GM23248 (cell line): ENCODE results near the gene CELA2A. TPM values are rescaled to one million over a fixed set of nuclear protein-coding genes. Genes with fewer than 3 reads are reported as not detected.

Experiments
- DNase-seq: peaks from one replicate; pipeline ENCODE4 v3.0.0-alpha.2; 2015
- H2AFZ ChIP-seq: fragments of 200-600 bp; sonication (generic); 2 replicates; pipeline ENCODE4 v1.6.1; 2016; ENCODE audit warnings: antibody characterized with exemption
- H3F3A ChIP-seq: fragments of 200-600 bp; sonication (generic); 2 replicates; pipeline ENCODE4 v1.6.1; 2016; ENCODE audit warnings: mild to moderate bottlenecking, antibody characterized with exemption, mixed run types; ENCODE audit not compliant: insufficient read depth
- H3K27ac ChIP-seq: fragments of 200-600 bp; sonication (generic); 2 replicates; pipeline ENCODE4 v1.5.1; 2016; ENCODE audit warnings: mild to moderate bottlenecking
- H3K27me3 ChIP-seq: fragments of 200-600 bp; sonication (generic); replicated peaks from 2 replicates; pipeline ENCODE4 v1.6.1; 2016; ENCODE audit warnings: mild to moderate bottlenecking; ENCODE audit not compliant: insufficient read depth
- H3K36me3 ChIP-seq: fragments of 200-600 bp; sonication (generic); 2 replicates; pipeline ENCODE4 v1.6.1; 2016; ENCODE audit warnings: low read depth, mild to moderate bottlenecking
- H3K4me1 ChIP-seq: fragments of 200-600 bp; sonication (generic); 2 replicates; pipeline ENCODE4 v1.6.1; 2016; ENCODE audit warnings: mild to moderate bottlenecking; ENCODE audit not compliant: insufficient read depth
- H3K4me2 ChIP-seq: fragments of 200-600 bp; sonication (generic); one replicate; pipeline ENCODE4 v1.6.1; 2016; ENCODE audit warnings: mild to moderate bottlenecking; ENCODE audit not compliant: unreplicated experiment
- H3K4me3 ChIP-seq: fragments of 200-600 bp; sonication (generic); 2 replicates; pipeline ENCODE4 v1.5.1; 2016; ENCODE audit warnings: mild to moderate bottlenecking
- H3K79me2 ChIP-seq: fragments of 200-600 bp; sonication (generic); 2 replicates; pipeline ENCODE4 v1.6.1; 2016; ENCODE audit warnings: mild to moderate bottlenecking; ENCODE audit not compliant: insufficient read depth
- H3K9ac ChIP-seq: fragments of 200-600 bp; sonication (generic); 2 replicates; pipeline ENCODE4 v1.6.1; 2016; ENCODE audit warnings: mild to moderate bottlenecking
- H3K9me2 ChIP-seq: fragments of 200-600 bp; sonication (generic); 2 replicates; pipeline ENCODE4 v1.6.1; 2016; ENCODE audit warnings: mixed run types, mild to moderate bottlenecking, moderate library complexity; ENCODE audit not compliant: insufficient read depth
- H3K9me3 ChIP-seq: fragments of 200-600 bp; sonication (generic); one replicate; pipeline ENCODE4 v1.6.1; 2017; ENCODE audit warnings: low read depth
- H4K20me1 ChIP-seq: fragments of 200-600 bp; sonication (generic); 2 replicates; pipeline ENCODE4 v1.6.0; 2016; ENCODE audit not compliant: insufficient read depth
- EZH2 ChIP-seq: fragments of 200-600 bp; sonication (generic); IDR thresholded peaks from 2 replicates; pipeline ENCODE4 v1.6.1; 2018; ENCODE audit warnings: antibody characterized with exemption, mild to moderate bottlenecking; ENCODE audit not compliant: insufficient read depth, poor library complexity, severe bottlenecking
- EZH2phosphoT487 ChIP-seq: fragments of 200-600 bp; sonication (generic); IDR thresholded peaks from 2 replicates; pipeline ENCODE4 v1.6.1; 2018; ENCODE audit warnings: antibody characterized with exemption, moderate library complexity, mild to moderate bottlenecking, low read depth; ENCODE audit not compliant: insufficient read depth
- WGBS, 2 experiments: methylation state at CpG; one replicate each; pipeline ENCODE4 v1.1.6; 2015 to 2017; ENCODE audit warnings: low lambda C conversion rate in 2 of 2, low coverage in 1 of 2; ENCODE audit errors: missing lambda C conversion rate in 2 of 2; 5-methylcytosine and 5-hydroxymethylcytosine counted together
- in situ Hi-C: fragments of 300-500 bp; cut with MboI; formaldehyde crosslinking; loops from 2 replicates; pipeline ENCODE4 v1.15.0; 2020
- polyA plus RNA-seq: library from polyadenylated mRNA; unstranded; fragments of >200 nt; fragmentation: Nextera tagmentation; extraction: Ambion mirVana; gene quantifications from 2 replicates; pipeline ENCODE4 v1.2.1, GENCODE V29; 2016
- total RNA-seq: library from RNA; depleted of rRNA; stranded (reverse); fragments of >200 nt; shearing (Covaris generic); gene quantifications from 2 replicates; pipeline ENCODE4 v1.2.3, GENCODE V29; 2014

Gene CELA2A
- total and polyA plus RNA-seq, 2 experiments from 2014 or later, result not detected

DNA sequence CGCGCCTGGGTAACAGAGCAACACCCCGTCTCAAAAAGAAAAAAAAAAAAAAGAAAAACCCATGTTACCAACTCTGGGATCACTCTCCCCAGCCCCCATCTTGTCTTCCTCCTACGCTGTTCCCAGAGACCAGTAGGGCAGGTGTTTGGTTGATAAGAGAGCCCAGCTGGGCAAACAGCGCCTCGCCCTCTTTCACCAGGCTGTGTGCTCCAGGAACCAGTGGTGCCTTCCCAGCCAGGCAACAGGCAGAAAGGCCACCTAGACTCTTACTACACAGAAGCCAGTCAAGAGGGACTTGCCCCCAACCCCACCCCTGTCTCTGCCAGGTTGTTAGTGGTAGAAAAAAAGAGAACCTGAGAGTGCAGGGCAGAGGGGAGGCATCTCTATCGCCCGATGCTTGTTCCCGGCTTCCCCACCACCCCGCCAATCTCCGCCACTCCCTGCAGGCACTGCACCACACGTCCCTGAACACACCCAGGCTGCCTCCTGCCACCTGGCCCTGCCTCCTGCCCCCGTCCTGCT is 32.3 kb upstream of the CELA2A start:
- no peaks in the 10 kb centered on the region for H4K20me1 ChIP-seq
- peaks cover 53% of the 10 kb centered on the region for H3K79me2 ChIP-seq
- H3K36me3 ChIP-seq, result no peaks in the 10 kb centered on the region
- H3K9me2 ChIP-seq, result no peaks in the 10 kb centered on the region
- no peaks in the 10 kb centered on the region for H3K9me3 ChIP-seq
- in situ Hi-C loops, result no loop called here
- H3K4me1 ChIP-seq, result no peaks in the 10 kb centered on the region
- TF ChIP-seq EZH2phosphoT487, result no peak
- no peak for TF ChIP-seq EZH2
- no peak overlapping the region for H3K27ac ChIP-seq
- 94 to 97% methylated on average over 13 of the region's 13 CpGs for WGBS, 2 experiments
- H3K9ac ChIP-seq, result no peak overlapping the region
- H3K4me2 ChIP-seq, result no peak overlapping the region
- no peak overlapping the region for H2AFZ ChIP-seq
- H3K4me3 ChIP-seq, result no peak overlapping the region
- no peak for DNase-seq
- no peaks in the 10 kb centered on the region for H3F3A ChIP-seq
- no peaks in the 10 kb centered on the region for H3K27me3 ChIP-seq

DNA sequence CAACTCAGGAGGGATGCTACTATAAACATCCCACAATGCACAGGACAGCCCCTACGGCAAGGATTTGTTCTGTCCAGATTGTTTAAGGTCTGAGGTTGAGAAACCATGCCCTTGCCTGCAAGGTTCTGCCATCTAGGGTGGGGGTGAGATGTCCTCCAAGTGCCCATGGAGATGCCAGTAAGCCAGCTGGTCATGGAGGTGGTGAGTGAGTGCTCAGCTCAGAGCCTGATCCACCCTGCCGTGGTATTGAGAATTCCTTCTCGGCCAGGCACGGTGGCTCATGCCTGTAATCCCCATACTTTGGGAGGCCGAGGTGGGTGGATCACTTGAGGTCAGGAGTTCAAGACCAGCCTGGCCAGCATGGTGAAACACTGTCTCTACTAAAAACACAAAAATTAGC is 31.6 kb upstream of the CELA2A start:
- in situ Hi-C loops, result loop anchor here (25.0 kb wide), 1 partner anchor 288 kb away; no protein-coding TSS in a partner anchor
- TF ChIP-seq EZH2phosphoT487 (no peak), EZH2 (no peak)
- WGBS, 2 experiments, result 91 to 92% methylated on average over 5 of the region's 5 CpGs
- no peak overlapping the region for H3K4me2 ChIP-seq
- no peak overlapping the region for H3K9ac ChIP-seq
- DNase-seq, result no peak
- no peaks in the 10 kb centered on the region for H3K36me3 ChIP-seq
- no peak overlapping the region for H2AFZ ChIP-seq
- no peaks in the 10 kb centered on the region for H3K27me3 ChIP-seq
- H3K4me1 ChIP-seq, result no peaks in the 10 kb centered on the region
- no peaks in the 10 kb centered on the region for H3F3A ChIP-seq
- no peaks in the 10 kb centered on the region for H3K9me3 ChIP-seq
- no peaks in the 10 kb centered on the region for H4K20me1 ChIP-seq
- H3K27ac ChIP-seq, result no peak overlapping the region
- H3K79me2 ChIP-seq, result peaks cover 45% of the 10 kb centered on the region
- H3K4me3 ChIP-seq, result no peak overlapping the region
- H3K9me2 ChIP-seq, result no peaks in the 10 kb centered on the region

DNA sequence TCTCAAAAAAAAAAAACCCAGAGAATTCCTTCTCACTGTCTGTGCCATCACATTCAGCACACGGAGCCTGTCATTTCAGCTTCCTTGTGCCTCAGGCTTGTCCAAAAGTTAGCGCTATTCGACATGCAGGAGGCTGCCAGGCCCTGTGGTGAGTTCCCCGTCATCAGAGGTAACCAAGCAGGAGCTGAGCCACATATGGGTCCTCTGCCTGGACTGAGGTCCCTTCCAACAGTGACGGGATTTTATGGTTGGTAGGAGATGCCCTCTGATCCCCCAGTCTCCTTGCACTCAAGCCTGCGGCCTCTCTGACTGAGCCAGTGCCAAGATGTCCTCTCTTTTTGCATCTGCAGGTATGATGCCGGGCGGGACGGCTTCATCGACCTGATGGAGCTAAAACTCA is 31.0 kb upstream of the CELA2A start:
- Histone ChIP-seq H2AFZ (no peak overlapping the region), H3K79me2 (peaks cover 40% of the 10 kb centered on the region), H3K27ac (no peak overlapping the region), H3K9me2 (no peaks in the 10 kb centered on the region), H3K27me3 (no peaks in the 10 kb centered on the region), H3K9me3 (no peaks in the 10 kb centered on the region), H3K9ac (no peak overlapping the region), H3K4me3 (no peak overlapping the region), H3K36me3 (no peaks in the 10 kb centered on the region), H3F3A (no peaks in the 10 kb centered on the region), H3K4me1 (no peaks in the 10 kb centered on the region), H3K4me2 (no peak overlapping the region), H4K20me1 (no peaks in the 10 kb centered on the region)
- in situ Hi-C loops, result loop anchor here (25.0 kb wide), 1 partner anchor 288 kb away; no protein-coding TSS in a partner anchor
- WGBS, 2 experiments, result 97 to 100% methylated on average over 10 of the region's 10 CpGs
- TF ChIP-seq EZH2, result no peak
- no peak for TF ChIP-seq EZH2phosphoT487
- DNase-seq, result no peak

DNA sequence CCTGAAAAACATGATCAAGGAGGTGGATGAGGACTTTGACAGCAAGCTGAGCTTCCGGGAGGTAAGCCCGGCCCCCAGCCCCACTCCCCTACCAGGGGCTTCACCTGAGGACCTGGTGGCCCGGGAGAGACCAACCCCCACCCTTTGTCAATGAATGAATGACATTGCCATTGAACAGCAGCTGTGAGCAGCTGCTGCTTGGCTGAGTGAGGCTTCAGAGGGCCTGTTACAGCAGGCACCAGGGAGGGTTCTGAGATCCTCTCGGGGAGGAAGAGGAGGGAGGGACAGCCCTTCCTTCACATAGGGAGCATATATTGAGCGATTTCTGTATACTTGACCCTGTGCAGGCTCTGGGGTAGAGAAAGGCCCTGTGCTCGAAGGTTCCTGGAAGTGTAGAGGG is 30.6 kb upstream of the CELA2A start:
- Histone ChIP-seq H3K9me2 (no peaks in the 10 kb centered on the region), H3K27me3 (no peaks in the 10 kb centered on the region), H3K79me2 (peaks cover 35% of the 10 kb centered on the region), H3K4me2 (no peak overlapping the region), H3K27ac (no peak overlapping the region), H3K4me3 (no peak overlapping the region), H3K9ac (no peak overlapping the region), H3K4me1 (no peaks in the 10 kb centered on the region), H4K20me1 (no peaks in the 10 kb centered on the region), H2AFZ (no peak overlapping the region), H3K36me3 (no peaks in the 10 kb centered on the region), H3F3A (no peaks in the 10 kb centered on the region), H3K9me3 (no peaks in the 10 kb centered on the region)
- 86 to 88% methylated on average over 6 of the region's 6 CpGs for WGBS, 2 experiments
- TF ChIP-seq EZH2 (no peak), EZH2phosphoT487 (no peak)
- no peak for DNase-seq
- in situ Hi-C loops, result loop anchor here (25.0 kb wide), 1 partner anchor 289 kb away; no protein-coding TSS in a partner anchor
